Measurements from ENCODE around the gene NBDY.
"Not testable (repeated sequence)": the region's sequence is repeated elsewhere in the genome, so short reads cannot be mapped to it uniquely, and the experiment has no call there.

Gene NBDY
- total RNA-seq = 10.5 to 24.1 reads per million in 2 experiments

- peak; percentile 10 for DNase-seq (ENCODE audit: low read depth)
Measured at GRCh38 chrX:56729152-56729850, at the start of gene NBDY. TSS of gene NBDY (plus strand) at chrX:56729243. CDS start at chrX:56729354, 111 bp downstream.

- not testable (repeated sequence) for DNase-seq (ENCODE audit: low read depth)
Measured at GRCh38 chrX:56704530-56704929, 24.5 kb upstream of the NBDY start.

- no peak for DNase-seq (ENCODE audit: low read depth)
Measured at GRCh38 chrX:56726605-56727004, 2.4 kb upstream of the NBDY start.

GRCh38 chrX:56727531-56727930, 1.5 kb upstream of the NBDY start:
- no peak for DNase-seq (ENCODE audit: low read depth)

GRCh38 chrX:56728321-56728720, 722 bp upstream of the NBDY start:
- DNase-seq (ENCODE audit: low read depth) = no peak

- DNase-seq (ENCODE audit: low read depth) = peak; percentile 13
Measured at GRCh38 chrX:56728752-56729151, 291 bp upstream of the NBDY start.

- DNase-seq (ENCODE audit: low read depth) = peak; percentile 41
Measured at GRCh38 chrX:56733459-56734046, 4.5 kb downstream of the NBDY start.

GRCh38 chrX:56736219-56736618, 7.2 kb downstream of the NBDY start:
- DNase-seq (ENCODE audit: low read depth) = no peak

GRCh38 chrX:56738670-56739069, 9.6 kb downstream of the NBDY start:
- DNase-seq (ENCODE audit: low read depth) = no peak

- DNase-seq (ENCODE audit: low read depth) = no peak
Measured at GRCh38 chrX:56744996-56745395, 16.0 kb downstream of the NBDY start.

GRCh38 chrX:56746996-56747395, 18.0 kb downstream of the NBDY start:
- DNase-seq (ENCODE audit: low read depth) = no peak

- no peak for DNase-seq (ENCODE audit: low read depth)
Measured at GRCh38 chrX:56751071-56751470, 22.0 kb downstream of the NBDY start.

- no peak for DNase-seq (ENCODE audit: low read depth)
Measured at GRCh38 chrX:56757327-56757726, 28.3 kb downstream of the NBDY start.

GRCh38 chrX:56758456-56758855, 29.4 kb downstream of the NBDY start:
- DNase-seq (ENCODE audit: low read depth) = no peak

- no peak for DNase-seq (ENCODE audit: low read depth)
Measured at GRCh38 chrX:56759736-56760409, 30.8 kb downstream of the NBDY start.

GRCh38 chrX:56760410-56761124, 31.5 kb downstream of the NBDY start:
- not testable (repeated sequence) for DNase-seq (ENCODE audit: low read depth)

GRCh38 chrX:56761167-56761566, 32.1 kb downstream of the NBDY start:
- DNase-seq (ENCODE audit: low read depth) = no peak

- DNase-seq (ENCODE audit: low read depth) = no peak
Measured at GRCh38 chrX:56762220-56762619, 33.2 kb downstream of the NBDY start.

- no peak for DNase-seq (ENCODE audit: low read depth)
Measured at GRCh38 chrX:56762707-56763555, 33.9 kb downstream of the NBDY start.

GRCh38 chrX:56763556-56764152, 34.6 kb downstream of the NBDY start:
- peak; percentile 83 for DNase-seq (ENCODE audit: low read depth)

All from T follicular helper cell (primary cell).